GM19397 (cell line): Measurements from ENCODE around the gene LUC7L.
A peak's percentile ranks its signal among the peaks of the same experiment; 100 is the strongest.
"Not testable (repeated sequence)": the region's sequence is repeated elsewhere in the genome, so short reads cannot be mapped to it uniquely, and the experiment has no call there.

Experiments
- ATAC-seq: cut with Tn5 transposase; IDR thresholded peaks from one replicate; pipeline ENCODE4 v1.9.1; 2021; ENCODE audit warnings: mild to moderate bottlenecking, moderate library complexity; ENCODE audit not compliant: unreplicated experiment

LUC7L gene

GRCh38 chr16:263944-264343 lies 34.7 kb upstream of the LUC7L start:
- ATAC-seq = no peak

- ATAC-seq = no peak
Measured at GRCh38 chr16:263182-263774, 34.0 kb upstream of the LUC7L start.

- no peak for ATAC-seq
Measured at GRCh38 chr16:262121-262745, 33.0 kb upstream of the LUC7L start.

GRCh38 chr16:261031-261691 lies 31.9 kb upstream of the LUC7L start:
- no peak for ATAC-seq

DNA sequence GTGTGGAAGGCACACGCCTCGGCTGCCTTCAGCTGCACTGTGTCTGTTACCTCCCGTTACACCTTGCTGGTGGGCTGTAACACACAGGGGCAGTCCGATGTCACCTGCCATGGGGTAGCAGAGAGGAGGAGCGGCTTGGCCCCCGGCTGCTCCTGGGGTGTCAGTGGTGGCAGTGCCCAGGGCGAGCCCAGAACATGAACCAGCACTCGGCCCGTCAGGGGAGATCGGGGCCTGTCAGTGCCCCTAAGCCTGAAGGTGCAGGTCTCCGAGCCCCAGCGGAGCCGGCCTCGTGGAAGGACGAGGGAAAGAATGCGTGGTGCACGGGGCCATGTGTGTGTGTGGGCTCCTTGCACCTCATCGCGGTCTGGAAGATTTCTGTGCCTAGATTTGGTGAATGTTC lies 31.1 kb upstream of the LUC7L start:
- ATAC-seq = no peak

DNA sequence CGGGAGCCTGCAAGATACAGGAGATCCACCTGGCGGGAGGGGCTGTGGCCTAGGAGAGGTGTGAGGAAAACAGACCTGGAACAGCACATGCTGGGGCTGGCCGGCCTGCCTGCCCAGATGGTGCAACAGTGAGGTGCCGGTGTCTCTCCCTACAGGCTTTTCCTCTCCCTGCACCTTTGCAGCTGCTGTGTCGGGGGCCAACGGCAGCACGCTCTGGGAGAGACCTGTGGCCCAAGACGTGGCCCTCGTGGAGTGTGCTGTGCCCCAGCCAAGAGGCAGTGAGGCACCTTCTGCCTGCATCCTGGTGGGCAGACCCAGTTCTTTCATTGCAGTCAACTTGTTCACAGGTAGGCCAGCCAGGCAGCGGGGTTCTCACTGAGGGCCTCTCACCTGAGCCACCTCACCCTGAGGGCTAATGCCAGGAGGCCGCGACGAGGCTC lies 30.6 kb upstream of the LUC7L start:
- ATAC-seq = no peak

GRCh38 chr16:259226-259625 lies 30.0 kb upstream of the LUC7L start:
- ATAC-seq = no peak

DNA sequence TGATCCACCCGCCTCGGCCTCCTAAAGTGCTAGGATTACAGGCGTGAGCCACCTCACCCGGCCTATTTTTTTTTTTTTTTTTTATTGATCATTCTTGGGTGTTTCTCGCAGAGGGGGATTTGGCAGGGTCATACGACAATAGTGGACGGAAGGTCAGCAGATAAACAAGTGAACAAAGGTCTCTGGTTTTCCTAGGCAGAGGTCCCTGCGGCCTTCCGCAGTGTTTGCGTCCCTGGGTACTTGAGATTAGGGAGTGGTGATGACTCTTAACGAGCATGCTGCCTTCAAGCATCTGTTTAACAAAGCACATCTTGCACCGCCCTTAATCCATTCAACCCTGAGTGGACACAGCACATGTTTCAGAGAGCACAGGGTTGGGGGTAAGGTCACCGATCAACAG lies 28.8 kb upstream of the LUC7L start:
- not testable (repeated sequence) for ATAC-seq

GRCh38 chr16:255183-255582 lies 25.9 kb upstream of the LUC7L start:
- ATAC-seq = no peak

- ATAC-seq = no peak
Measured at GRCh38 chr16:254461-254860, 25.2 kb upstream of the LUC7L start.

DNA sequence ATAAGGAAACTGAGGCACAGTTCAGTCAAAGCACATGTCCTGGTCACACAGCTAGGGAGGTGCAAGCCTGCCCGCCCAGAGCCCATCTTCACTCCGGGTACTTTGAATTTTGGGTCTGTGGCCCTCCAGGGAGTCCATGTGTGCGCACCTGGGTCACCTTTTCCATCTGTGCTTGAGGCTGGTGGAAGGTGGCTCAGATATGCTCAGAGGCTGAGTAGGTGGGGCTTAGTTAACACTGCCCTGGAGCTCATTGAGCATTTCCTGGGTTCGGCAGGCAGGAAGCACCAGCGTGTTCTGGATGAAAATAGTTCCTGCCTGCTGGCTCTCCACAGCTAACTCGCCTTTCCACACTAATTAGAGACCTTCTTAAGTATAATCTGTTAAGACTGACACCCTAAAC lies 24.6 kb upstream of the LUC7L start:
- no peak for ATAC-seq

DNA sequence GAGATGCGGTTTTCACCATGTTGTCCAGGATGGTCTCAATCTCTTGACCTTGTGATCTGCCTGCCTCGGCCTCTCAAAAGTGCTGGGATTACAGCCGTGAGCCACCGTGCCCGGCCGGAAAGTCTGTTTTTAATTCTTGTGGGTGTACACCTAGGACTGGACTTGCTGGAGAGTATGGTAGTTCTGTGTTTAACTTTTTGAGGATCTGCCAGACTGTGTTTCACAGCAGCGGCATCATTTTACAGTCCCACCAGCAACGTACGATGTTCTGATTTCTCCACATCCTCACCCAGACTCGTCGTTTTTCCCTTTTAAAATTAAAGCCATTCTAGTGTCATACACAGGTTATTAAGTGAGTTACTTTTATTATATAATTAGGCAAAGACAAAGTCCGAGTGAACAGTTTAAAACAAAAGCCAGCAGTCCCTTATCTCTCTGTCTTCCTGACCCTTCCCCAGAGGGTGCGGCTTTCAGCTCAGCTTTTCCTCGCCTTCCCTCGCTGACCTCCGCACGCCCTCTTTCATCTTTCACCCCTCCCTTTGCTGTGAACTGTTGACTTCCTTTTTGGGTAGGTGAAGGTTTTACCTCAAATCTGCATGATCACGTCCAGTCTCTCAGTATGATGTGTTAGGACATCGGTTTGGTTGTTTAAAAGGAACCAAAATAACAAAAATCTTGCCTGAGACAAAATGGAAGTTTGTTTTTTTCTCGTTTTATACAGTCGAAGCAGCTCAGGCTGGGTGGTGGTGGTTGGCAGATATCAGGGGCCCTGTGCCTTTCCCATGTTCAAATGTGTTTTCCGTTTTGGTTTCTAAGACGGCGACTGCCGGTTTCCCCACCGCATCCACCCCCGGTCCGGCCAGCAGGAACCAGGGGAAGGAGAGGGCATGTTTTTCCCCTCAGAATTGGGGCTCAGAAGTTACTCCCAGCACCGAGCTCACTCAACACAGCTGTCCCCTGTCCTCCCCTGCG lies 23.4 kb upstream of the LUC7L start:
- no peak for ATAC-seq

- no peak for ATAC-seq
Measured at GRCh38 chr16:249431-249830, 20.2 kb upstream of the LUC7L start.

- ATAC-seq = no peak
Measured at GRCh38 chr16:247027-247426, 17.8 kb upstream of the LUC7L start.

- ATAC-seq = no peak
Measured at GRCh38 chr16:245105-245504, 15.9 kb upstream of the LUC7L start.

DNA sequence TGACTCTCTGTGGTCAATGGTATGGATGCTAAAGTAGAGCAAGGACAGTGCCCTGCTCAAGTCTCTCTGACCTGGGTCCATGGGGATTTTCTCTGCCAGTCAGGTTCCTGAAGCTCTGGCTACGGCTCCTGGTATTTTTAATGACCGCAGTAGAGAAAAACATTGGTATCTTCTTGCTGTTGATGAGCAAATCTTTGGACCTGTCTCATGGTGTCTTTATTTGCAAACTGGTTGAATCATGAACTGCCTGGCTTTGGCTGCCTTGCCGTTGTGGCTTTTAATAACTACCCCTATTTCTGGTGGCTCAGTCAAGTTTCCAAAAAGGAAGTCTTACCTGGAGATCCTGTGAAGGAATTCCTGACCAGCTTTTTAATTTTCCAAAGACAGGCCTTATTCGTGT lies 14.1 kb upstream of the LUC7L start:
- ATAC-seq = no peak

- ATAC-seq = no peak
Measured at GRCh38 chr16:242281-242680, 13.0 kb upstream of the LUC7L start.

DNA sequence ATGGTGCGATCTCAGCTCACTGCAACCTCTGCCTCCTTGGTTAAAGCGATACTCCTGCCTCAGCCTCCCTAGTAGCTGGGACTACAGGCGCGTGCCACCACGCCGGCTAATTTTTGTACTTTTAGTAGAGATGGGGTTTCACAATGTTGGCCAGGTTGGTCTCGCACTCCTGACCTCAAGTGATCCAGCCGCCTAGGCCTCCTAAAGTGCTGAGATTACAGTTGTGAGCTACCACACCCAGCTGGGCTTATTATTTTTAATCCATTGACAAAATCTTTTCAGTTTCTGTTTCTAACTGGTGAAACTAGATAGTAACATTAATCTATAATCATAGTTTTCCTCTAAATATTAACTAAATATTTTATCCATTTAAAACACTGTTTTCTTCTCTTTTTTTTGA lies 11.3 kb upstream of the LUC7L start:
- ATAC-seq = no peak

DNA sequence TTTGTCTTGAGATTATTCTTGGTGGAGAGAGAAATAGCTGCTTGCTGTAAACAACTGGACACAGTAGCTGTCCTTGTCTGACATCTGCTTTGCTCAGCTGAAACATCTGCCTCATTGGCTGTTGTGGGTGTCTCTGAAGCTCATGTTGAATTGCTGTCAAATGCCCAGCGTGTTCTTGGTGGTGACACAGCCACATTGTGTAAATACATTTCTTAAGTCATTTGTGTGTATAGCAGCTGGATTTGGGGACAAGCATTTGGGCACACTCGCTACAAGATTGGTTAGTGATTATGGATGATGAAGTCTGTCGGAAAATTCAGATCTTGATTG lies 10.7 kb upstream of the LUC7L start:
- ATAC-seq = no peak

GRCh38 chr16:234468-235305 lies 5.4 kb upstream of the LUC7L start, which contains the start of gene FAM234A:
Gene FAM234A (plus strand): TSS chr16:234821. CDS start chr16:254414, 19,593 bp downstream.
- peak; percentile 86 for ATAC-seq
